ENCODE results near the gene NUTM2F.

NUTM2F gene

GRCh38 chr9:94270009-94270408 lies 58.4 kb downstream of the NUTM2F start:
- no peak for TF ChIP-seq GATA3 (IDR thresholded peaks at IDR 0.05; ENCODE audit: low read depth, low read length)
- TF ChIP-seq GATA2 (IDR thresholded peaks at IDR 0.05; ENCODE audit: low read depth, low read length) = no peak

GRCh38 chr9:94269264-94269663 lies 59.2 kb downstream of the NUTM2F start:
- TF ChIP-seq GATA3 (IDR thresholded peaks at IDR 0.05; ENCODE audit: low read depth, low read length) (no peak), GATA2 (IDR thresholded peaks at IDR 0.05; ENCODE audit: low read depth, low read length) (no peak)
